Transverse colon (tissue), 4 donors: ENCODE measurements around the gene LMO7.
"Not testable (repeated sequence)": the region's sequence is repeated elsewhere in the genome, so short reads cannot be mapped to it uniquely, and the experiment has no call there.

Source experiments
- CTCF ChIP-seq, 5 experiments: fragments of 200-600 bp in 3 of 5; fragments of 450-650 bp in 2 of 5; sonication (generic) in 3 of 5; IDR thresholded peaks; 1 replicate in 2 of 5; 2 replicates in 3 of 5; pipeline ENCODE4 v1.5.1; 2016 to 2017; ENCODE audit warnings: antibody characterized with exemption in 5 of 5, inconsistent platforms in 3 of 5, mild to moderate bottlenecking in 2 of 5, moderate library complexity in 1 of 5
- EP300 ChIP-seq: sonication (generic); formaldehyde crosslinking; IDR thresholded peaks from one replicate; pipeline ENCODE4 v1.6.1; 2017; ENCODE audit warnings: antibody characterized with exemption, low read depth
- POLR2A ChIP-seq: fragments of 450-650 bp; IDR thresholded peaks from one replicate; pipeline ENCODE4 v1.6.1; 2016; ENCODE audit warnings: antibody characterized with exemption, mild to moderate bottlenecking, moderate library complexity
- POLR2AphosphoS5 ChIP-seq, 3 donors: sonication (generic); formaldehyde crosslinking; IDR thresholded peaks; one replicate each; pipeline ENCODE4 v1.6.1; 2016; ENCODE audit warnings: antibody characterized with exemption in 3 of 3

DNA sequence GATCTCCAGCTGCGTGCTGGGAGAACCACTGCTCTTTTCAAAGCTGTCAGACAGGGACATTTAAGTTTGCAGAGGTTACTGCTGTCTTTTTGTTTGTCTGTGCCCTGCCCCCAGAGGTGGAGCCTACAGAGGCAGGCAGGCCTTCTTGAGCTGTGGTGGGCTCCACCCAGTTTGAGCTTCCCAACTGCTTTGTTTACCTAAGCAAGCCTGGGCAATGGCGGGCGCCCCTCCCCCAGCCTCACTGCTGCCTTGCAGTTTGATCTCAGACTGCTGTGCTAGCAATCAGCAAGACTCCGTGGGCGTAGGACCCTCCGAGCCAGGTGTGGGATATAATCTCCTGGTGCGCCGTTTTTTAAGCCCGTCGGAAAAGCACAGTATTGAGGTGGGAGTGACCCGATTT, 97.0 kb downstream of the LMO7 start:
- not testable (repeated sequence) for TF ChIP-seq CTCF (IDR thresholded peaks at IDR 0.05); POLR2A; EP300; POLR2AphosphoS5 (IDR thresholded peaks at IDR 0.05)
